Esophagus (tissue), 2 donors: ENCODE results near the gene ABHD10. TPM values are rescaled to one million over a fixed set of nuclear protein-coding genes. Genes with fewer than 3 reads are reported as not detected.

ENCODE experiments used
- H3K27ac ChIP-seq, 2 donors: one replicate each; pipeline ENCODE4 v1.5.1; 2013; ENCODE audit warnings: low read depth in 2 of 2, mild to moderate bottlenecking in 2 of 2, inconsistent platforms in 1 of 2, low read length in 1 of 2, moderate library complexity in 1 of 2
- H3K27me3 ChIP-seq, 2 donors: one replicate each; pipeline ENCODE4 v1.6.1; 2013; ENCODE audit warnings: low read length in 2 of 2, control low read depth in 1 of 2, mild to moderate bottlenecking in 1 of 2; ENCODE audit not compliant: insufficient read depth in 2 of 2, control insufficient read depth in 1 of 2
- H3K36me3 ChIP-seq, 2 donors: one replicate each; pipeline ENCODE4 v1.6.1; 2013; ENCODE audit warnings: low read length in 1 of 2; ENCODE audit not compliant: control insufficient read depth in 2 of 2, insufficient read depth in 2 of 2
- H3K4me1 ChIP-seq, 2 donors: one replicate each; pipeline ENCODE4 v1.6.1; 2013; ENCODE audit warnings: low read length in 1 of 2; ENCODE audit not compliant: control insufficient read depth in 2 of 2, insufficient read depth in 2 of 2
- H3K4me3 ChIP-seq, 2 donors: one replicate each; pipeline ENCODE4 v1.5.1; 2013; ENCODE audit warnings: low read length in 2 of 2, mild to moderate bottlenecking in 2 of 2, low read depth in 1 of 2, moderate library complexity in 1 of 2
- H3K9me3 ChIP-seq, 2 donors: one replicate each; pipeline ENCODE4 v1.6.1; 2013; ENCODE audit warnings: mild to moderate bottlenecking in 2 of 2, low read depth in 1 of 2, low read length in 1 of 2, moderate library complexity in 1 of 2; ENCODE audit not compliant: control insufficient read depth in 2 of 2, insufficient read depth in 1 of 2
- WGBS, 2 donors: extraction: QIAGEN DNeasy Blood & Tissue Kit; methylation state at CpG; one replicate each; pipeline ENCODE4 v1.1.7; 2013; 5-methylcytosine and 5-hydroxymethylcytosine counted together
- polyA plus RNA-seq, 2 donors: library from polyadenylated mRNA; stranded (reverse); fragments of 200-250 nt; gene quantifications; one replicate each; pipeline ENCODE4 v1.2.3, GENCODE V29; 2013
- donor health status: healthy with polysubstance abuse.
- donor health status: Bipolar disorder and iron deficiency.

Gene ABHD10
- polyA plus RNA-seq, 2 donors: 6.9 to 8.1 TPM

GRCh38 chr3:111961461-111962164 lies 17.2 kb upstream of the ABHD10 start:
- H3K4me1 ChIP-seq: no peaks in the 10 kb centered on the region
- no peak overlapping the region for H3K27ac ChIP-seq
- H3K9me3 ChIP-seq: no peaks in the 10 kb centered on the region
- no peaks in the 10 kb centered on the region for H3K36me3 ChIP-seq
- 72 to 77% methylated on average over 3 of the region's 3 CpGs for WGBS, 2 donors
- no peaks in the 10 kb centered on the region for H3K27me3 ChIP-seq
- no peak overlapping the region for H3K4me3 ChIP-seq

GRCh38 chr3:111963424-111963823 lies 15.4 kb upstream of the ABHD10 start:
- Histone ChIP-seq H3K4me1 (no peaks in the 10 kb centered on the region), H3K27me3 (no peaks in the 10 kb centered on the region), H3K4me3 (no peak overlapping the region), H3K36me3 (no peaks in the 10 kb centered on the region), H3K27ac (no peak overlapping the region), H3K9me3 (no peaks in the 10 kb centered on the region)
- 48 to 63% methylated on average over 1 of the region's 1 CpG for WGBS, 2 donors

- no peaks in the 10 kb centered on the region for H3K27me3 ChIP-seq
- H3K4me3 ChIP-seq: no peak overlapping the region
- no peak overlapping the region for H3K27ac ChIP-seq
- WGBS, 2 donors: 86 to 87% methylated on average over 2 of the region's 2 CpGs
- H3K36me3 ChIP-seq: no peaks in the 10 kb centered on the region
- no peaks in the 10 kb centered on the region for H3K9me3 ChIP-seq
- H3K4me1 ChIP-seq: no peaks in the 10 kb centered on the region
Observed at GRCh38 chr3:111965484-111965883, 13.3 kb upstream of the ABHD10 start.

GRCh38 chr3:111967068-111967467 lies 11.8 kb upstream of the ABHD10 start:
- no peaks in the 10 kb centered on the region for H3K27me3 ChIP-seq
- no peaks in the 10 kb centered on the region for H3K36me3 ChIP-seq
- no peak overlapping the region for H3K4me3 ChIP-seq
- H3K27ac ChIP-seq: no peak overlapping the region
- 29 to 31% methylated on average over 3 of the region's 3 CpGs for WGBS, 2 donors
- no peaks in the 10 kb centered on the region for H3K9me3 ChIP-seq
- no peaks in the 10 kb centered on the region for H3K4me1 ChIP-seq

- Histone ChIP-seq H3K36me3 (no peaks in the 10 kb centered on the region), H3K4me1 (no peaks in the 10 kb centered on the region), H3K27me3 (no peaks in the 10 kb centered on the region), H3K9me3 (no peaks in the 10 kb centered on the region), H3K4me3 (no peak overlapping the region), H3K27ac (no peak overlapping the region)
- 7 to 9% methylated on average over 8 of the region's 8 CpGs for WGBS, 2 donors
Observed at GRCh38 chr3:111967651-111968274, 11.1 kb upstream of the ABHD10 start.

- H3K4me3 ChIP-seq: no peak overlapping the region
- no peaks in the 10 kb centered on the region for H3K4me1 ChIP-seq
- no peaks in the 10 kb centered on the region for H3K36me3 ChIP-seq
- no peaks in the 10 kb centered on the region for H3K9me3 ChIP-seq
- H3K27ac ChIP-seq: no peak overlapping the region
- H3K27me3 ChIP-seq: no peaks in the 10 kb centered on the region
- WGBS, 2 donors: 20 to 41% methylated on average over 5 of the region's 5 CpGs
Observed at GRCh38 chr3:111968319-111969054, 10.3 kb upstream of the ABHD10 start.

GRCh38 chr3:111970376-111970775 lies 8.4 kb upstream of the ABHD10 start:
- Histone ChIP-seq H3K27me3 (no peaks in the 10 kb centered on the region), H3K9me3 (no peaks in the 10 kb centered on the region), H3K27ac (no peak overlapping the region), H3K36me3 (no peaks in the 10 kb centered on the region), H3K4me3 (no peak overlapping the region), H3K4me1 (no peaks in the 10 kb centered on the region)
- 83 to 84% methylated on average over 3 of the region's 3 CpGs for WGBS, 2 donors

- H3K27ac ChIP-seq: no peak overlapping the region
- H3K36me3 ChIP-seq: no peaks in the 10 kb centered on the region
- no peak overlapping the region for H3K4me3 ChIP-seq
- no peaks in the 10 kb centered on the region for H3K27me3 ChIP-seq
- WGBS, 2 donors: 80 to 87% methylated on average over 11 of the region's 11 CpGs
- no peaks in the 10 kb centered on the region for H3K4me1 ChIP-seq
- no peaks in the 10 kb centered on the region for H3K9me3 ChIP-seq
Observed at GRCh38 chr3:111971533-111972130, 7.2 kb upstream of the ABHD10 start.

GRCh38 chr3:111972891-111973290 lies 5.9 kb upstream of the ABHD10 start:
- no peaks in the 10 kb centered on the region for H3K27me3 ChIP-seq
- no peak overlapping the region for H3K27ac ChIP-seq
- 54 to 92% methylated on average over 3 of the region's 3 CpGs for WGBS, 2 donors
- H3K36me3 ChIP-seq: no peaks in the 10 kb centered on the region
- no peaks in the 10 kb centered on the region for H3K4me1 ChIP-seq
- H3K9me3 ChIP-seq: no peaks in the 10 kb centered on the region
- H3K4me3 ChIP-seq: no peak overlapping the region
